Hypothalamus (tissue), 51 donors: Measurements from ENCODE around the gene KPNB1.
A peak's percentile ranks its signal among the peaks of the same experiment; 100 is the strongest.

Experiments used
- DNase-seq, 51 donors: peaks; one replicate each; lab custom pipeline; 2025; lab: John Stamatoyannopoulos, UW

KPNB1 gene

DNA sequence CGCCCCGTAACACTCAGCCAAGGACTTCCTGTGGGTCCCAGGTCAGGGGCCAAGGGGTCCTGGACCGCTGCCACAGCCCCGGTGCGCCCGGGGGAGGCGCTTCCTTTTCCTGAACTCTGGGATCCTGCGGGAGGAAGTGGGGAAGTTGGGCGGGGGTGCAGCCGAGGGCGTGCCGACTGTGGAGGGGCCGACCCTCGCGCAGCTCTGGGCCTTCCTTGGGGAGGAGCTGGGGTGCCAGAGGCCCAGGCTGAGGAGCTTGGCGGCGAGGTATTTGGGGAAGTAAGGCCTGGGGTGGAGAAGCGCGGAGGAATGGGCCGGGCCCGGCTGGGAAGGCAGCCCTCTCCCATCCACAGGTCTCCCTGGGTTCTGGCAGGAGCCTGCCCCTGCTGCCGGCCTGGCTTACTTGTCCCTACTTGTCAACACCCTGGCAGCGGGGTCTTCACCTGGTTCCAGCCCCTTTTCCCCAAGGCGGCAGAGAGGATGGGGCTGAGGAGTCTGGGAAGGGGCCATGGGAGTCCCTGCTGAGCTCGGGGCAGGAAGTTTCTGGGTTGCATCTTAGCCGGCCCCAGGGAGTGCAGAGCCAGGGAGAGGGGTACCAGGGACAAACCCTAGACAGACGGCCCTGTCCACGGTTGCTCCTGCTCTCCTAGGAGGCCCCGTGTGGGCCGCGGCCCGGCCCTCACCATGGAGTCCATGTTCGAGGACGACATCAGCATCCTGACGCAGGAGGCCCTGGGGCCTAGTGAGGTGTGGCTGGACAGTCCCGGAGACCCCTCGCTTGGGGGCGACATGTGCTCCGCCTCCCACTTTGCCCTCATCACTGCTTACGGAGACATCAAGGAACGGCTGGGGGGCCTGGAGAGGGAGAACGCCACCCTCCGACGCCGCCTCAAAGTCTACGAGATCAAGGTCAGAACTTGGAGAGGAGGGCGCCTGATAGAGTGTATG lies 46.0 kb downstream of the KPNB1 start:
- DNase-seq, result peak in 3 of 51 donors; percentile 22 to 30 (median 25)

DNA sequence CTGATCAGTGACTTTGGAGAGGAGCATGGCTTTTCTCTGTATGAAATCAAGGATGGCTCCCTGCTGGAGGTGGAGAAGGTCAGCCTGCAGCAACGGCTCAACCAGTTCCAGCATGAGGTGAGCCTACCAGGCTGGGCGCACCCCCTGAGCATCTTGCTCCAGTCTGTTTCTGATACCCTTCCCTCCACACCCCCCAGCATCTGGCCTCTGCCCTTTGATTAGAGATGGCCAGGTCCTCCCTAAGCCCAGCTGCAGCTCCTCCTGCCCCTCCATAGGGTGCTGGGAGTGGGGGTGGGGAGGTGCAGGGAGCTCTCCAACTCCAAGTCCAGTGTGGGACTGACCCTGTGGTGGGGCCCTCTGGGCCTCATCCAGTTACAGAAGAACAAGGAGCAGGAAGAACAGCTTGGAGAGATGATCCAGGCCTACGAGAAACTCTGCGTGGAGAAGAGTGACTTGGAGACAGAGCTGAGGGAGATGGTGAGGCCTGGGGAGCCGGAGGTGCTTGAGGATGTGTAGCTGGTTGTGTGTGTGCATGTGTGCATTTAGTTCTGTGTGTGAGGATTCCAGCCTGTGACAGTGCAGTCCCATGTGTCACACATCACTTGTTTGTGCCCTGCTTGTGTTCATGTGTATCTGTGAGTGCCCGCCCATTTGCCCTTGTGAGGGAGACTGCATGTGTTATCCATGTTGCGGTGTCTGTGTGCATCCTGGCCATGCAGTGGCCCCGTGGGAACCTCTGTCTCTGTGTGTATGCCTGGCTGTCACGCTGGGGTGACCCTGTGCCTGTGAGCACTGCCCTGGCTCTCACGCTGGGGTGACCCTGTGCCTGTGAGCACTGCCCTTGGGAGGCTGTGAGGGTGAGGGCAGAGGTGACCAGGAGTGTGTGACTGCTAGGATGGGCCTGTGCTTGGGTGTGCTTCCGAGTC lies 47.3 kb downstream of the KPNB1 start:
- no peak for DNase-seq

DNA sequence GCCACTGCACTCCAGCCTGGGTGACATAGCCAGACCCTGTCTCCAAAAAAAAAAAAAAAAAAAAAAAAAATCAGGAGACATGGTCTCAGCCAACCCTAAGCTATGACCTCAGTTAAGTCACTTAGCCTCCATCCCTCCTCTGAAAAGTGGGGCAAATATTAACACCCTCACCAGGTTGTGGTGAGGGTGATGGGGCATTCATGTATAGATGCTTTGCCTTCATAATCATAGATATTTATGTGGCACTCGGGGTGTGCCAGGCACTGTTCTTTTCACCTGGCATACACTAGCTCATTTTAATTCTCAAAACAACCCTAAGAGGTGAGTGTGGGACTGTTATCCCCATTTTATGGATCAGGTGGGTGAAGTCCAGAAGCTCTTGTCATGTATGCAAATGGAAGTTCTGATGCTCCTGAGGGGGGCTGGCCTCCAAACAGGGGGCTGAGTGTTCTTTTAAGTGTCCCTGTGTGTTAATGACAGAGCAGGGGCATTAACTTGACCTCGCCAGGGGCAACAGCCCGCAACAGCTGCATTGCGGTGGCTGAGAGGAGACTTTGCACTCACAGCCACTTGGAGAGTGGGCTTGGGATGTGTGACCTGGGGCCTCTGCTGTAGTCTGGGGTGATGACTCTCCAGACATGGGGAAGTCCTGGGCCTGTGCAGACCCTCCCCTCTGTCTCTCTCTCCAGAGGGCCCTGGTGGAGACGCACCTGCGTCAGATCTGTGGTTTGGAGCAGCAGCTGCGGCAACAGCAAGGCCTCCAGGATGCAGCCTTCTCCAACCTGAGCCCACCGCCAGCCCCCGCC lies 48.4 kb downstream of the KPNB1 start:
- DNase-seq, result no peak

DNA sequence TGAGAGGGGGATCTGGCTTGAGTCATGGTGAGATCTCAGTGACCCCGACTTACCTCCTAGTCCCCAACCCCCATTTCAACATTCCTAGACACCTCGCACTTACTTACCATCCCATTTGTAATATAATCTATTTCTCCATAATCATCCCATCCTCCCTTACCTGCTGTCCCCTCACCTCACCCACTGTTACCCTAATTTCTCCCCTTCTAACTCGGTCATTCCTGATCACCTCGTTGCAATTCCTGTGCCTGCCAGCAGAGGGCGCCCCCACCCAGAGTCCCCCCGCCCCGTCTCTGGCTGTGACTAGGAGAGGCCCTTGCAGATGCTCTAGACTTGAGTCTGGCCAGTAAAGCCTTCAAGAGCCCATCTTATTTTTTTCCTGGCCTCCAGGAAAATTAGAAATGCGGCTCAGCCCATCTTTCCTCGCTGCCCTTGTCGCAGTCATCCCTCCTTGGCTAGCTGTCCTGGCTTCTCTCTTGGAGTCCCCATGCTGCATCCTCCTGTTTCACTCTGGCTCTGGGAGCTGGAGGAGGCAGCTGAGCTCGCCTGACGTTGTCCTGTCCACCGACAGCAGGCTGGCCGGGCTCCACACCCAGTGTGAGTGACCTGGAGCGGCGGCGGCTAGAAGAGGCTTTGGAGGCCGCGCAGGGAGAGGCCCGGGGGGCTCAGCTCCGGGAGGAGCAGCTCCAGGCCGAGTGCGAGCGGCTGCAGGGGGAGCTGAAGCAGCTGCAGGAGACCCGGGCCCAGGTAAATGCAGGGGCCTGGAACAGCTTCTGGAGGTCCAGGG lies 49.2 kb downstream of the KPNB1 start:
- DNase-seq, result peak in 41 of 51 donors; percentile 7 to 76 (median 40)

DNA sequence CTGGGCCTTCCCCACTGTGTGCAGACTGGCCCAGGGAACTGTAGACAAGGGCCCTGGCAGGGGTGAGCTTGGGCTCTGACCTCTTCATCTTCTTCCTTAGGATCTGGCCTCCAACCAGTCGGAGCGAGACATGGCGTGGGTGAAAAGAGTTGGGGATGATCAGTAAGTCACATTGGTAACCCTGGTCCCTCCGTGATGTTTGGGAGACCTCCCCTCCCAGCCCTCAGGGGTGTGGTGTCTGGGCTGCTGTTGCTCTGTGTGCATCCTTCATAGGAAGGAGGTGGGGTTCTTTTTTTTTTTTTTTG lies 49.8 kb downstream of the KPNB1 start:
- DNase-seq, result no peak

DNA sequence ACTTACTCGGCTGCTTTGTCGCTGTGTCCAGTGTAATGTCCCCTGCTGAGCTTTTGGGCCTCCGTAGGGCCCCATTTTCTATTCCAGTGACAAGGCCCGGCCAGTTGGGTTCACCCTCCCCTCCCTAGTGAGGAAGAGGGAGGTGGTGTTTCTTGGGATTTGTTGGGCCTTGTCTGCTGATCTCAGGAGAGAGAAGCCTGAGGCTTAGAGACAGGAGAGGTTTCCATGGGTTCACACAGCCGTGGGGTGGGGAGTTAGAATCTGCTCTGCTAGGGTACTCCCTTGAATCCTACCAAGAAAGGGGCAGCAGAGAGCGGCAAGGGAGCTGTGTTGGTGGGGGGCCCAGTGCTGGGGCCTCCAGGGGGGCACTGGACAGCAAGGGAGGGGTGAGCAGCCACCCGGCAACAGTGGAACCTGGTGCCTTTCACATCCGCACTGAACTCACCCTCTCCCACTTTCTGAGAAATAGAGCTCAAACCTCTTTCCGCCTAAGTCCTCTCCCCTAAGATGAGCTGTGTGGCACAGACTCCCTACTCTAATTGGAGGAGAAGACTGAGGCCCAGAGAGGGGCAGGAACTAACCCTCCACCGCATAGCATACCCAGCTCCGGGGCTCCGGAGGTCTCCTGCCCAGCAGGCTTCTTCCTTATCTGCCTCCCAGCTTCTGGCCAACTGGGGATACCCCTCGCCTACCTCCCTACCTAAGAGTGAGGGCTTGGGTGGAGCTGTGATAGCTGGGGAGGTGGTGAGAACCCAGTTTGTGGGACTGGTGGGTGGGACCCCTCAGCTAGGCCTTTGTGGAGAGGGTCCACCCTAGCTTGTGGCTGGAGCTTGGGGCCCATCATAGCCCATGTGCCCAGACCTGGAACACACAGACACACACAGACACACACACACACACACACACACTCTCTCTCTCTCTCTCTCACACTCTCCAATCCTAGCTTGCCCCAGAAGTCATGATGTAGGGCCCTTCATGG lies 51.0 kb downstream of the KPNB1 start:
- no peak for DNase-seq

DNA sequence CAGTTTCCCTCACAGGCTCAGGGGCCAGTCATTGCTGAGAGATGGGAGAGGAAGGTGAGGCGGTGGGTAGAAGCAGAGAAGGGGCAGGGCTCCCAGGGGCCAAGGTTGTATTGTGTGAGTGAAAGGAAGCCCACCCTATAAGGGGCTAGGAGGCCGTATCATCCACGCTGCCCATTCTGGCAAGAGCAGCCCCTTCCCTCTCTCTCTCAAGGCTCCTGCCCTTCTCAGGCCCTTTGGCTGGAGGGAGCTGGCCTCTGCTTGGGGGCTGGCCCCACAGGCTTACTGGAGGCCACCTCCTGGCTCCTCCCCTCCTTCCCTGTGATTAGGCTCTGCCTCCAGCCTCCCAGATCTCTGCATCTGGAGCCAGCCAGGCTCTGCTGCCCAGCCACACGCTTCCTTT lies 51.9 kb downstream of the KPNB1 start:
- DNase-seq, result no peak

DNA sequence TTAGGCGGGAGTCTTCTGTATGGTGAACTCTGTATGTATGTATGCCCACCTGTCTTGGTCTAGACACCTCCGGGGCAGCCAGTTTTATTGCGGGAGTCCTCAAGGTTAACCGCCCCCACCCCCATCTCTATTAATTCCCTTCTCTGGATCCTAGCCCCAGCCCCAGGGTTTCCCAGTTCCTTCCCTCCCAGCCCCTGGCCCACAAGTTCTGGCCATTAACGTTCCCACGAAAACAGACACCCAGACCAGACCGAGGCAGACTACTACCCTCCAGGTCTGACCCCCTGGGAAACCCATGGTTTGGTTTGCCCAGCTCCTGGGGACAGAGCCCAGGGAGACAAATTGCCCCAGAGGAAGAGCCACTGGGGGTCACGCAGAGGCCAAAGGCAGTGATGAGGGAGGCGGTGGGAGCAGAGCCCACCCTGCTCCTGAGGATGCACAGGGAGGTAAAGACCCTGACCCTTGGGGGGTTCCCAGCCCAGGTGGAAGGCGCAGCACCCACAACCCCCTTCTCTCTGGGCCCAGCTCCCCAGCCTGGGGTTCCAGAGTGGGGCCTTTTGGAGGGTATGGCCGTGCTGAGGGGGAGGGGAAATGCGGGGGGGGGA lies 52.8 kb downstream of the KPNB1 start:
- DNase-seq, result no peak

DNA sequence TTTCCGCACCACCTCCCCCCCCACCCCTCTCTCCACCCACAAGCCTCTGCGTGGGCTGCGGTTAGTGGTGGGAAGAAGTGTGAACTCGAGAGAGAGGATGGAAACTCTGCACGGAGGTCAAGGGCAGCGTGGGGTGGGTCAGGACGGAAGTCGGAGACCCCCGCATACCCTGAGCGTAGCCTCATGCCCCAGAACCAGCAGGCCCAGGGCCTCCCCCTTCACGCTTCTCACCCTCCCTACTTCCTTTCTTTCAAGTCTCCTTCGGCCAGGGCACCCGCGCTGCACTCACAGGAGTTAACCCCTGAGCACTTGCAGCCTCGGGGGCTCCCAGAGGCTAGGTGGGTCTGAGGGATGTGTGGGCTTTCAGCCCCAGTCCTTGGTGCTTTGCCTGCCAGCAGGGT lies 53.5 kb downstream of the KPNB1 start:
- no peak for DNase-seq

DNA sequence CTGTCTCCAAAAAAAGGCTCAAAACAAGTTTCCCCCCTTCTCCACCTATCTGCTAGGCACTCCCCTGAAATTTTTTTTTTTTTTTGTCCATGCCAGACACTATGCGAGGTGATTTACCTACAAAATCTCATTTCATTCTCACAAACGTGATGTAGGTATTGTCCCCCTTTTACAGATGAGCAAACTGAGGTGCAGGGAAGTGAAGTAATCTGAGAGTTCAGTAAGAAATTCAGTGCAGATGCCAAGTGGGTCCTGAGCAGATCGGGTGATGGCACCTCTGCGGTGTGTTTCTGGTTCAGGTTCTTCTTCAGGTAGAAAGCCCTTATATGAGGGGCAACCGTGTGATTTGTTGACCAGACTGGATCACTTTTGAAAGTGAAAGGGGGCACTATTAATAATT lies 54.0 kb downstream of the KPNB1 start:
- no peak for DNase-seq

DNA sequence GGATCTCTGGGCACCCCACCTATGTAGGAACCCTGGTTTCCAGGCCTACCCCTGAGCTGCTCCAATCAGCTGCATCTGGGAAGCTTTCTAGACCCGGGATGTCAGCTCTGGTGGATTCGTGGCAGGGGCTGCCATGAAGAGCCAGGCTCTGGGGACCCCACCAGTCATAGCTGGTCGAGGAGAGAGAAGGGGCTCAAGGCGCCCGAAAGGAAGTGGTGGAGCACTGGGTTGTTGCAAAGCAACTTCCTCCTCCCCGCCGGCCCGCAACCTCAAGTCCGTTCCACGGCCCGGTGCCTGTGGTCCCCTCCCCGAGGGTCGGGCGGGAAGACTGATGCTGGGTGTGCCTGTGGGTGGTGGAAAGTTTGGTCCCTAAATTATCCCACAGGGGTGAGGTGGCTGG lies 54.4 kb downstream of the KPNB1 start:
- no peak for DNase-seq

DNA sequence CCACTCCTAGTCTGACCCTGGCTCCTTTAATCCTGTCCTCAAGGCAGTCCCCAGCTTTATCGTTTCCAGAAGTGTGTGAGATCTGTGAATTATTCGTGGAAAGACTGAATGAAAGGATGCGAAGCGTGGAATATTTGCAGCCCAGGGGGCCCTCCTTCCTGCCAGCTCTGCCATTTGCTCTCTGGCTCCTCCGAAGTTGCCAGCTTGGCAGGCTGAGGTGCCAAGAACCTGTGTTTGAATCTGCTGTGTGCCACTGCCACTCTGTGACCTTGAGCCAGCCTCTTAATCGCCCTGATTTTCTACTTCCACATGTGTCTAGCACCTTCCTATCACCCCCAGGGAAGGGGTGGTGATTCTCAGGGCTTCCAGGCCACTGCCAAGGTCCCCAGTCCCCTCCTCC lies 55.0 kb downstream of the KPNB1 start:
- no peak for DNase-seq

DNA sequence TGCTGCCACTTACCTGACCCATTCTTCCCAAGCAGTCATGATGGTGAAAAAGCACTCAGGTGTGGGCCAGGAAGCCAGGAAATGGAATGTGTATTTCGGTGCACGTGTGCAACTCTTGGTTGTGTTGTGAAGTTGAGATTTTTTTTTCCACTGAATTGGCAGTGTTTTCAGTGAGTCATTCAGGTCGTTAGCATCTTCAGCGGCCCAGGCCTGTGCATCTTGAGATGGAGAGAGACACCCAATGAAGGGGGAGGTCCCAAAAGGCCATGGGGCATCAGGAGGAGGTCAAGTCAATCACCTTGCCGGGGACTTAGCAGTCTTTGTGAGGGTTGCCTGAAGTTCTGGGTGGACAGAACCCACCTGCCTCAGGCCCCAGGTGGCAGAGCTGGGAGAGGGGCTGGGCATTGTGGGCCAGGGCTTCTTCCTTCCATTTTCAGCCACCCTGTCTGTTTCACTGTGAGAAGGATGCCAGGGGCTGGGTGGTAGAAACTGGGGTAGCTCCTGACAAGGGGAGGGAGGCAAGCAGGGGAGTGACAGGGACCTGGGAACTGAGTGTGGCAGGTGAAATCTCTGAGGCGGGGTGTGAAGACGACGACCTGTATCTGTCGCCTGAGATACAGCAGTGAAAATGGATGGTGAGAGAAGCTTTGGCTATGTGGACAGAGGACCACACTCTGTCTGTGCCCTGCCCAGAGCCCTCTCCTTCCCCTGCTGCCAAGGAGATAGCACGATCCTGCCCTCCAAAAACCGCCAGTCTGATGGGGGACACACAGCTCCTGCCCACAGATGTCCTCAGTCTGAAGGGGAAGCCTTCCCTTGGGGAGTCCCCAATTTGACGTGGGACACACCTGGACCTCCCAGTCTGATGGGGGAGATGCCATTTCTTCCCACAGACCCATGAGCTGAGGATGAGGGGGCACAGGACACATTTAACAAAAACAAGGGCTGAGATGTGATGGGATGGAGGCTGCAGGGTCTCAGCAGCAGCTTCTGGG lies 56.1 kb downstream of the KPNB1 start:
- no peak for DNase-seq

DNA sequence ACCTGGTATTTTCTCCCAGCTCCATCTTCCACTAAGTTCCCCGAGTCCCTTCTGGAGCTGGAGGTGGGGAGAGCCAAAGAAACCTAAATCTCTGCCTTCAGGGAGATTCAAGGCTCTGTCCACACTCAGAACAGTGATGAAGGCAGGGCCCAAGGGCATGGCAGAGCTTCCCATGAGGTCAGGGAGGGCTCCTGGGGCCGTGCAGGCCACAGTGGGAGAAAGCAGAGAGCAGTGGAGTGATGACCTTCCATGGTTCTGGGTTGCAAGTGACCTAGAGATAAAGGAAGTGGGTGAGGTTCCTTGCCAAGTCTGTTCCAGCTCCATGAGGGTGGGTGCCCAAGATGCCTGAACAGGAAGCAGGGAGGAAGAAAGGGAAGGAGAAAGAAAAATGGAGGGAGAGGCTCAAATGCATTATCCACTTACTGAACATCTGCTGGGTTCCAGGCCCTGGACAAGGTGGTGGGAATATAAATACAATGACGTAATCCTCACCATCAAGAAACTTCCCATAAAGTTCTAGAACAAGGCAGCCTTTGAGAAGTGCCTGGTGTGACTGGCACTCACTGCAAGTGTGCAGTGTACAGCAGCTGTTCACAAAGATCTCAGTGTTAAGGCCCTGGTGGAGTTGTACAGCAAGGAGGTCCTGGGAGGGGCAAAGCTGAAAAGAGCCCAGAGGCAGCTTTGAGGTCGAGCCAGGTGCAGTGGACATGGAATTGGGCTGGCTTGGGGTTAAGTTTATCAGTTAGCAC lies 57.5 kb downstream of the KPNB1 start:
- DNase-seq, result peak in 26 of 51 donors; percentile 7 to 60 (median 27)

DNA sequence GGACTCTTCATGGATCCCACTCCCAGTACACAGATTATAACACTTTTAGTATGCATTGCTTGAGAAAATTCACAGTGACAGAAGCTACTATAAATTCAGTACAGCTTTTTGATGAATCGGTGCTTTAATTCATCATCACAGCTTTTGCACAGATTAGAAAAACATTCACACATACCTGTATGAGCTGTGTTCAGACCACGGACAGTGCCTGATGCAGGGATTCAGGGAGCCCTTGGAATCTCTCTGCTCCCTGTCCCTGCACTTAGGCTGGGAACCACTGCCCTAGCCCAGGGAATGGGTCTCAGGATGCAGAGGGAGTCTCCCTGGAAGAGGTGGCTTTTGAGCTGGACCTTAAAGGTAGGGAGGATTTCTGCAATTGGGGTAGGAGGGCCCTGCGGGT lies 58.2 kb downstream of the KPNB1 start:
- no peak for DNase-seq

DNA sequence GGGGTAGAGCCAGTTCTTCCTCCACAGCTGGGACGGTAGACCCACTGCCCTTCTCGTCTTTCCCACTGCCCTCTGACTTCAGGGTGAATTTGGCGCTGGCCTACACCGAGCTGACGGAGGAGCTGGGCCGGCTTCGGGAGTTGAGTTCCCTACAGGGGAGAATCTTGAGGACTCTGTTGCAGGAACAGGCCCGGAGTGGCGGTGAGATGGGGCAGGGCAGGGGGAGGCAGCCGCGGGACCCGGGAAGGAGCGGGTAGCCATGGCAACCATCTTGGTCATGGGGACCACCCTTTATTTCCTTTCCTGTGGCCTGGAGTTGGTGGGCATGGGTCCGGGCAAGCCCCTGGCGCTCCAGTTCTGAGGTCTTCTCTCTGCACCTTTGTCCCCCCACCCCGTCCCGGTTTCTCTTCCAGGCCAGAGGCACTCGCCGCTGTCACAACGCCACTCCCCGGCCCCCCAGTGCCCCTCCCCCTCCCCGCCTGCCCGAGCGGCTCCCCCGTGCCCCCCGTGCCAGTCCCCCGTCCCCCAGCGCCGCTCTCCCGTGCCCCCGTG lies 58.7 kb downstream of the KPNB1 start:
- DNase-seq, result peak in 3 of 51 donors; percentile 12 to 35 (median 25)
